Effector CD8-positive, alpha-beta T cell (primary cell): ENCODE results near the gene KIF26B.

ENCODE experiments used
- DNase-seq: peaks from one replicate; lab custom pipeline; 2025; lab: John Stamatoyannopoulos, UW

The KIF26B gene

GRCh38 chr1:245428681-245429080, 273.9 kb downstream of the KIF26B start:
- no peak for DNase-seq

DNA sequence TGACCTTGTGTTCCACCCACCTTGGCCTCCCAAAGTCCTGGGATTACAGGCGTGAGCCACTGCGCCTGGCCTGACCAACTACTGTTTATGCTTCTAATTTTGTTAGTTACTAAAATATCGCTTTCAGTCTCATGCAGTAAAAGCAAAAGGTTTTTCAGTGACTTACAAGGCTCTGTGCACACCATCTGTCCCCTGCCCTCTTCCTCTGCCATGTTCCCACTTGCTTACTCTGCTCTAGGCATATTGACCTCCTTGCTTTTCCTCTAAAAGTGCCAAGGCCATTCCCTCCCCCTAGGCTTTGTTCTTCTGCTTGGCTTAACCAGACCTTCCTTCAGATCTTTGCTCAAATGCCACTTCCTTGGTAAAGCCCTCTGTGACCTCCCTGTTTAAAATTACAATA, 276.9 kb downstream of the KIF26B start:
- no peak for DNase-seq

- no peak for DNase-seq
These were observed 277.6 kb downstream of the KIF26B start for GRCh38 chr1:245432228-245432875.

DNA sequence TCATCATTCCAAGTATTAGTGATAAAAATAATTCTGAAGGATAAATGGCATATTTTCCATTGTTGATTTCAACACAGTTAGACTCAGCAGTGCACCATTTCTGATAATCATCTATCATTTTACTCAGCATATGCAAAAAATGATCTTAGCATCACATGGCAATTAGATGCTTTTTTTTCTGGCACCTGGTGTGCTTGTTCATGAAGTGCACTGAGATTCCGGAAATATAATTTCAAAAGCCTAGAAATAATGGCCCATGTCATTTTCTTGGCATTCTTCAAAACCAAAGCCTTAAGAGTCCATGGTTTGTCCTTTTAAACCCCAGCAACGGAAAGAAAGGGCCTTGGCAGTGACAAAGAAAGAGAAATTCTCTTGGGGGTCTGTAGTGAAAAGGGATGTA, 278.8 kb downstream of the KIF26B start:
- no peak for DNase-seq

DNA sequence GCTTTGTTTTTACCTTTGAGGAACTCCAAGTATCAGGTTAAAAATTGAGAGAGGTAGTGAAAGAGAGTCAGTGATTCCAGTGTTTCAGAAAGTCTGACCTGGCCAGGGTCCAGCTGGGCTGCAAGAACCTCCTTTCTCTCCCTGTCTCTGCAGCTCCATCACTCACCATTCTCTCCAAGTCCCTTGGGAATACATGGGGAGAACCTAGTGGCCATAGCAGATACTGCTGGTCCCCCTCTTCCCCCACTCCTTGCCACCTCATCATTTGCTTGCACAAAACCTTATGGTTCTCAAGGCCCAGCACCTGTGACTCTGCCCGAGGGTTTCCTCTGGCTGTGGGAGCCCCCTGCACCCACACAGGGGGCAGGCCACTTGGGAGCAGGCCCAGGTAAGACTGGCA, 279.5 kb downstream of the KIF26B start:
- DNase-seq = no peak

DNA sequence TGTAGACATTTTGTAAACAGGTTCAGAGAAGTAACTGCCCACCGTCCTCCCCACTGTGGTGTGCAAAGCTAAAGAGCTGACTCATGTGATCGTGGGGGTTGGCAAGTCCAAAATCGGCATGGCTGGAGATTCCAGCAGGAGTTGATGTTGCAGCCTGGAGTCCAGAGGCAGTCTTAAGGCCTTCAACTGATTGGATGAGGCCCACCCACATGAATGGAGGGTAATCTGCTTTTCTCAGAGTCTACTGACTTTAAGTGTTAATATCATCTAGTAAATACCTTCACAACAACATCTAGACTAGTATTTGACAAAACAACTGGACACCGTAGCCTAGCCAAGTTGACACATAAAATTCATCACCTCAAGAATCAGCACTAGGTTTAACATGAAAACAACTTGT, 281.6 kb downstream of the KIF26B start:
- DNase-seq = no peak

GRCh38 chr1:245437369-245438062, 282.7 kb downstream of the KIF26B start:
- DNase-seq = no peak

- no peak for DNase-seq
These were observed 286.1 kb downstream of the KIF26B start for GRCh38 chr1:245440922-245441321.

DNA sequence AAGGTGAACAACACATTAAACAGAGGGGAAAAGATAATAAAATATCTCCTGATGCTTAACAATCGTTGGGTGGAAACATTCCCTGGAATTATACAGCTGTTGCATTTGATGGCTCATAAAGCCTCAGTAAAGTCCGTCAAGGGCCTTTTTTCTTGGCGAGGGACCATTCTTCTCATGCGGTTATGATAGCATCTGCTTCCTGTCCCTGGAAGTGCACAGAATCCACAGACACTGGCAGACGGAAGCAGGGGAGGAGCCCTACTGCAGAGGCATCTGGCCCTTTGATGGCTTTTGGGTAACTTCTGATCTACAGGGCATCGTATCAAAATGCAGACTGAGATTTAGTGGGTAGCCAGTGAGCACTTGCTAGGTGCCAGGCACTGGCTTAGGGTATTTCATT, 286.9 kb downstream of the KIF26B start:
- DNase-seq = no peak

DNA sequence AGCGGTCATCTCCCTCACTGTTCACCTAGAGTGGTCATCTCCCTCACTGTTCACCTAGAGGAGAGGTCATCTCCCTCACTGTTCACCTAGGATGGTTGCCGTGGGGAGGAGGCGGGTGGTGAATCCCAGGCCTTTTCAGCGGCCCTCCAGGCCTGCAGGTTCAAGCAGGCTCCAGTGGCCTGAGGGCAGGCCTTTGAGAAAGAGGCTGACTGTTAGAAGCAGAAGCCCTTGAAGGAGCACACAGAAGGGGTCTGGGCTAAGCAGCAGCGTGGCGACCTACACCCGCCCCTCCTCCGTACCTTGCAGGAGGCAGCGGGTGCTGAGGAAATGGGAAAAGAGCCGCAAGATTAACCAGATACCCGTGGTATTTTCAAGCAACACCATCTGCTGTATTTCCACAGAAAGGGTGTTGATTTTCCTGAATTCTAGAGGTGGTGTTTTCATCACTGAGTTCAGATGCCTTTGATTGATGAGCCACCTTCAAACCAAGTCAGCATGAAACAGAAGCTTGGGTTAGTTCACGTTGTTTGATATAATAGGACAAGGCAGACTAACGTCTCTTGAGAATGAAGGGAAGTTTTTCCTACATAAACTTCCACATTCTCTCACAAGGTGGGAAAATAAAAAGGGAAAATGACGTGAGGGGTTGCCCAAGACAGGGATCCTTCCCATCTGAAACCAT, 289.5 kb downstream of the KIF26B start:
- no peak for DNase-seq

DNA sequence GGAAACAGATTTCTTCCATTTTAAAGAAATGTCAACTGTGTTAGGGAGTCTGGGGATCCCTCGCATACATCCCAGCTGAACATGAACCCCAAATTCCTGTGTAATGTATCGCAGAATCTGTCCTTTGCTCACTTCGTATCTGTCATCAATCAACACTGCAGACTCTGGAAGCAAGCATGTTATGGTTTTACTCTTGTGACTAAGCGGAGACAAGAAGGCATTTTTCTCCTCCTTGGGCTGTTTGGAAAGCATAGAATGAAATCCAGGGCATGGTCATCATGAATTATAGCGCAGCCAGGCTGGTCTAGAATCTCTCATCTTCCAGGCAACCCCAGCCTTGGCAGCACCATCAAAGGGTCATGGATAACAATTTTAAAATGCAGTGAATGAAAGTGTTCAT, 290.2 kb downstream of the KIF26B start:
- DNase-seq = no peak

GRCh38 chr1:245448531-245448930, 293.7 kb downstream of the KIF26B start:
- no peak for DNase-seq

GRCh38 chr1:245448975-245449431, 294.2 kb downstream of the KIF26B start:
- no peak for DNase-seq

DNA sequence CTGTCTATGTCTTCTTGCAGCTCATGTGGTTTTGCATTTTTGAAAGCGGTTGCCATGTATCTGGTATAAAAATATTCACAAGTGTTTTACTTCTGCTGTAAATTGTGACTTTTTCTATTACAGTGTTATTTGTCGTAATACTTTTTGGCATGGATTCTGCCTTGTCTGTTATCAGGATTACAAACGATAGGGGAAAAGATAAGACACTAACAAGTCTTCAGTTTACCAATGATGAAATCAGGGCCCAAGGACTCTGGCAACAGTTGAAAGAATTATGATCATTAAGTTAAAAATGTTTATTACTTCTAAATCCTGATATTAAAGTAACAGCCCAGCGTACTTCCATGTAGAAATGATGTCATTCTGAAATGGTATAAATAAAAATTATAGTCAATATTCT, 298.8 kb downstream of the KIF26B start:
- no peak for DNase-seq

- DNase-seq = no peak
These were observed 299.3 kb downstream of the KIF26B start for GRCh38 chr1:245454051-245454450.

DNA sequence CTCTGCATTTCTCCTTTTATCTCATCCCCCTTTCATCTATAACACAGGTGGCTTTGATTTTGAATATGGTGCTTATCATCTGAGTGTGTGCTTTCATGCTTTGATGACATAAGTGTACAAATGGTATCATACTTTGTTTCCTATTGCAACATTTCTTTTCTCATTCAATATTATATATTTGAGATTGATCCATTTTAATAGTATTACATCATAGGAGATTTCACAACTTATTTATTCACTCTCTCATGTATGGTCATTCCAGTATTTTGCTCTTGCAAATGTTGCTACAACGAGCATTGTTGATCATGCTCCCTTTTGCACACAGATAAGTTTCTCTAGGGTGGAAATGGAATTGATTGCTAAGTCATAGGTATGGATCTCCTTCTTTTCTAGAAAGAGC, 302.8 kb downstream of the KIF26B start:
- DNase-seq = no peak

- no peak for DNase-seq
These were observed 303.4 kb downstream of the KIF26B start for GRCh38 chr1:245458234-245458633.

GRCh38 chr1:245458761-245459174, 304.0 kb downstream of the KIF26B start:
- no peak for DNase-seq

- no peak for DNase-seq
These were observed 304.8 kb downstream of the KIF26B start for GRCh38 chr1:245459621-245460020.

- no peak for DNase-seq
These were observed 306.9 kb downstream of the KIF26B start for GRCh38 chr1:245461681-245462080.

DNA sequence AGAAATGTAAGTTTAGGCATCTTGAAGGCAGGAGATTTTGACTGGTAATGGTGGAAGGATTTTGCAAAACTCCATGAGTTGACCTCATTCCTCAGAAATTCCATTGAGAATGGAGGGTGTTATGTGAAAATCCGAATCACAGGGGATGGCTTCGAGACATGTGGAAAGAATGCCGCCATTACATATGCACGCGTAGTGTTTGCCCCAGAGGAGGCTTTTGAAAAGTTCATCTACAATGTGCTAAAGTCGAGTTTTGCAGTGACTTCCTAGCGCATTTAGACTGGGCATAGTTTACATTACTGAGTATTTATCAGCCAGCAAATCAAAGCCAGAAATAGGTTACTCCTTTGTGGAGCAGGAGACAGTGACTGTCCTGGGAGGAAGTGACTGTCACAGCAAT, 307.4 kb downstream of the KIF26B start:
- DNase-seq = no peak

- DNase-seq = no peak
These were observed 308.8 kb downstream of the KIF26B start for GRCh38 chr1:245463392-245464165.
